DND-41 (cell line): Measurements from ENCODE around the gene MED14.

ENCODE experiments used
- ATAC-seq: fragments of 200-7000 bp; cut with Tn5 transposase; 3 replicates; pipeline ENCODE4 v1.9.1; 2021; ENCODE audit warnings: low read depth; ENCODE audit not compliant: insufficient read depth
- DNase-seq: peaks from one replicate; pipeline ENCODE4 v3.0.0-alpha.2; 2020
- H2AFZ ChIP-seq: 2 replicates; pipeline ENCODE4 v1.6.0; 2012; ENCODE audit warnings: low read depth, low read length
- H3K27ac ChIP-seq: 2 replicates; pipeline ENCODE4 v1.5.1; 2012; ENCODE audit warnings: low read length, inconsistent platforms
- H3K27me3 ChIP-seq: fragments of 200-600 bp; sonication (generic); 2 replicates; pipeline ENCODE4 v1.6.0; 2012; ENCODE audit warnings: low read length, mild to moderate bottlenecking, inconsistent platforms; ENCODE audit not compliant: insufficient read depth, poor library complexity
- H3K36me3 ChIP-seq: 2 replicates; pipeline ENCODE4 v1.5.1; 2012; ENCODE audit warnings: low read length, inconsistent platforms; ENCODE audit not compliant: insufficient read depth
- H3K4me1 ChIP-seq: 2 replicates; pipeline ENCODE4 v1.5.1; 2012; ENCODE audit warnings: mild to moderate bottlenecking, low read length; ENCODE audit not compliant: insufficient read depth
- H3K4me2 ChIP-seq: 2 replicates; pipeline ENCODE4 v1.6.0; 2012; ENCODE audit warnings: mild to moderate bottlenecking, moderate library complexity, low read length, inconsistent platforms; ENCODE audit not compliant: insufficient read depth
- H3K4me3 ChIP-seq, 2 experiments: fragments of 200-600 bp in 1 of 2; shearing (Covaris generic) in 1 of 2; 2 replicates each; pipeline ENCODE4 v1.5.1; 2012 to 2016; ENCODE audit warnings: inconsistent platforms in 2 of 2, low read length in 2 of 2, mild to moderate bottlenecking in 2 of 2, low read depth in 1 of 2, moderate library complexity in 1 of 2
- H3K79me2 ChIP-seq: 2 replicates; pipeline ENCODE4 v1.6.0; 2012; ENCODE audit warnings: low read length, inconsistent platforms; ENCODE audit not compliant: insufficient read depth
- H3K9ac ChIP-seq: 2 replicates; pipeline ENCODE4 v1.6.0; 2012; ENCODE audit warnings: low read depth, mild to moderate bottlenecking, inconsistent platforms, low read length, moderate library complexity
- H3K9me3 ChIP-seq: 2 replicates; pipeline ENCODE4 v1.5.1; 2012; ENCODE audit warnings: low read length, moderate library complexity, mild to moderate bottlenecking, inconsistent platforms; ENCODE audit not compliant: insufficient read depth, severe bottlenecking
- H4K20me1 ChIP-seq: 2 replicates; pipeline ENCODE4 v1.6.0; 2012; ENCODE audit warnings: low read length; ENCODE audit not compliant: insufficient read depth
- EZH2 ChIP-seq: IDR thresholded peaks from 3 replicates; pipeline ENCODE4 v1.6.1; 2012; ENCODE audit warnings: borderline replicate concordance, low read depth, mild to moderate bottlenecking, moderate library complexity, low read length, inconsistent platforms; ENCODE audit not compliant: severe bottlenecking
- TF ChIP-seq, protein P1 (sequence below): IDR thresholded peaks from 2 replicates; pipeline ENCODE4 v1.5.1; 2012; ENCODE audit warnings: borderline replicate concordance, low read length, moderate library complexity, mild to moderate bottlenecking; ENCODE audit not compliant: poor library complexity, severe bottlenecking; ENCODE audit errors: extremely low read depth

Gene MED14

DNA sequence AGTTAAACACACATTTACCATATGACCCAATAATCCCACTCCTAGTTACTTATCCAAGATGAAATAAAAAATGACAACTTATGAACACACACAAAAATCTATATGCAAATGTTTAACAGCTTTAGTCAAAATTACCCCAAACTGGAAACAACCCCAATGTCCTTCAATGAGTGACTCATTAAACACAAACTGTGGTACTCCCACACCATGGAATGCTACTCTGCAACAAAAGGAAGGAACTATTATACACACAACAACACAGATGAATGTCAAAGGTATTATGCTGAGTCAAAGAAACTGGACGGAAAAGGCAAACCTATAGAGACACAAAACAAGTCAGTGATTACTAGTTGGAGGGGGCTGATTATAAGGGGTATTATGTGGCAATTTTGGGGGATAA, 40.5 kb downstream of the MED14 start:
- no peak overlapping the region for H3K4me2 ChIP-seq
- no peaks in the 10 kb centered on the region for H3K27me3 ChIP-seq
- no peak for ATAC-seq
- no peak overlapping the region for H3K9ac ChIP-seq
- H3K4me3 ChIP-seq, result no peak overlapping the region
- DNase-seq, result no peak
- no peak overlapping the region for H2AFZ ChIP-seq
- no peaks in the 10 kb centered on the region for H3K9me3 ChIP-seq
- H3K36me3 ChIP-seq, result peaks cover 50% of the 10 kb centered on the region; the same call in 1 of the 2 replicates
- no peaks in the 10 kb centered on the region for H4K20me1 ChIP-seq
- no peak overlapping the region for H3K27ac ChIP-seq
- no peaks in the 10 kb centered on the region for H3K79me2 ChIP-seq
- H3K4me1 ChIP-seq, result no peaks in the 10 kb centered on the region
- no peak for TF ChIP-seq EZH2
- TF ChIP-seq, protein P1, sequence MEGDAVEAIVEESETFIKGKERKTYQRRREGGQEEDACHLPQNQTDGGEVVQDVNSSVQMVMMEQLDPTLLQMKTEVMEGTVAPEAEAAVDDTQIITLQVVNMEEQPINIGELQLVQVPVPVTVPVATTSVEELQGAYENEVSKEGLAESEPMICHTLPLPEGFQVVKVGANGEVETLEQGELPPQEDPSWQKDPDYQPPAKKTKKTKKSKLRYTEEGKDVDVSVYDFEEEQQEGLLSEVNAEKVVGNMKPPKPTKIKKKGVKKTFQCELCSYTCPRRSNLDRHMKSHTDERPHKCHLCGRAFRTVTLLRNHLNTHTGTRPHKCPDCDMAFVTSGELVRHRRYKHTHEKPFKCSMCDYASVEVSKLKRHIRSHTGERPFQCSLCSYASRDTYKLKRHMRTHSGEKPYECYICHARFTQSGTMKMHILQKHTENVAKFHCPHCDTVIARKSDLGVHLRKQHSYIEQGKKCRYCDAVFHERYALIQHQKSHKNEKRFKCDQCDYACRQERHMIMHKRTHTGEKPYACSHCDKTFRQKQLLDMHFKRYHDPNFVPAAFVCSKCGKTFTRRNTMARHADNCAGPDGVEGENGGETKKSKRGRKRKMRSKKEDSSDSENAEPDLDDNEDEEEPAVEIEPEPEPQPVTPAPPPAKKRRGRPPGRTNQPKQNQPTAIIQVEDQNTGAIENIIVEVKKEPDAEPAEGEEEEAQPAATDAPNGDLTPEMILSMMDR, result no peak

DNA sequence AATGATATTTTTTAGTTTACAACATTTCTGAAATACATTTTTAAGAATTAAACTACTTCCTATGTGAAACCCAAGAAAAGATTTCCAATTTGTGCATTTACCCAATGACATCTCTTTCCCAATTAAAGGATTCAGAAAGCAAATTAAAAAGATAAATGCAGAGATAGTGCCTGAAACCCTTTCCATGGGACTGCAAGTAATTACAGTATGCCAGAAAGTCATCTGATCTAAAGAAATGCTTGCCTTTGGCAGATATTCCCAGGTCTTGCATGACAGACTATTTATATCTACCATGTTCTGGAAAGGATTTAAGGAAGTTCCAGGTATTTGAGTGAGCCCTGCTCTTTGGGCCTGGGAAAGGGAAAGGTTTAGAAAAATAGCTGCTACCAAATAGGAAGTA, 46.4 kb downstream of the MED14 start:
- Histone ChIP-seq H3K9ac (no peak overlapping the region), H3K27ac (no peak overlapping the region), H3K9me3 (no peaks in the 10 kb centered on the region), H4K20me1 (no peaks in the 10 kb centered on the region), H3K4me1 (no peaks in the 10 kb centered on the region), H3K79me2 (no peaks in the 10 kb centered on the region), H3K27me3 (no peaks in the 10 kb centered on the region), H2AFZ (no peak overlapping the region), H3K4me2 (no peak overlapping the region), H3K4me3 (no peak overlapping the region), H3K36me3 (peaks cover 44% of the 10 kb centered on the region)
- no peak for TF ChIP-seq EZH2
- TF ChIP-seq, protein P1, result no peak
- no peak for ATAC-seq
- no peak for DNase-seq

DNA sequence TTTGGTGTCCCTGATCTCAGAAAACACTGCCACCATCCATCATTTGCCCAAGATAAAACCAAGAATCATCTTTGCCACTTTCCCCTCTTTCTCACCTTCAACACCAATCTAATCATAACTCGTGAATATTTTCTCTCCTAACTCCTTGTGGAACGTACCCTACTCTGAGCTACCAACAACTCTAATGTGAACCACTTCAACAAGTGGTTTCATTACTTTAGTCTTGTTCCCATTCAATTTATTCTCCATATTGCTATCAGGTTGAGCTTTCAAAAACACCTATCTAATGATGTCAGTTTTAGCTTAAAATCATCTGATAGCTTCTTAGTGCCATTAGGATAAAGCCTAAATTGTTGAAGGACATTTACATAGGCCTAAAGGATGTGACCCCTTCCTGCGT, 48.2 kb downstream of the MED14 start:
- H4K20me1 ChIP-seq, result no peaks in the 10 kb centered on the region
- ATAC-seq (no peak), DNase-seq (no peak)
- H2AFZ ChIP-seq, result no peak overlapping the region
- H3K4me3 ChIP-seq, result no peak overlapping the region
- no peak overlapping the region for H3K4me2 ChIP-seq
- H3K9me3 ChIP-seq, result no peaks in the 10 kb centered on the region
- TF ChIP-seq EZH2, result no peak
- TF ChIP-seq, protein P1, result no peak
- H3K79me2 ChIP-seq, result no peaks in the 10 kb centered on the region
- H3K9ac ChIP-seq, result no peak overlapping the region
- peaks cover 51% of the 10 kb centered on the region for H3K36me3 ChIP-seq
- no peaks in the 10 kb centered on the region for H3K27me3 ChIP-seq
- no peak overlapping the region for H3K27ac ChIP-seq
- H3K4me1 ChIP-seq, result no peaks in the 10 kb centered on the region
